Suprapubic skin (tissue), 3 donors: ENCODE data around the gene KRTAP10-11.

Experiments used
- POLR2AphosphoS5 ChIP-seq, 3 donors: sonication (generic); formaldehyde crosslinking; IDR thresholded peaks; one replicate each; pipeline ENCODE4 v1.6.1; 2017; ENCODE audit warnings: antibody characterized with exemption in 3 of 3
- TF ChIP-seq, protein P1 (sequence below), 2 donors: fragments of 200-600 bp in 1 of 2; fragments of 450-650 bp in 1 of 2; sonication (generic) in 1 of 2; IDR thresholded peaks; one replicate each; pipeline ENCODE4 v1.5.1; 2016 to 2019; ENCODE audit warnings: antibody characterized with exemption in 2 of 2, mild to moderate bottlenecking in 1 of 2, moderate library complexity in 1 of 2

DNA sequence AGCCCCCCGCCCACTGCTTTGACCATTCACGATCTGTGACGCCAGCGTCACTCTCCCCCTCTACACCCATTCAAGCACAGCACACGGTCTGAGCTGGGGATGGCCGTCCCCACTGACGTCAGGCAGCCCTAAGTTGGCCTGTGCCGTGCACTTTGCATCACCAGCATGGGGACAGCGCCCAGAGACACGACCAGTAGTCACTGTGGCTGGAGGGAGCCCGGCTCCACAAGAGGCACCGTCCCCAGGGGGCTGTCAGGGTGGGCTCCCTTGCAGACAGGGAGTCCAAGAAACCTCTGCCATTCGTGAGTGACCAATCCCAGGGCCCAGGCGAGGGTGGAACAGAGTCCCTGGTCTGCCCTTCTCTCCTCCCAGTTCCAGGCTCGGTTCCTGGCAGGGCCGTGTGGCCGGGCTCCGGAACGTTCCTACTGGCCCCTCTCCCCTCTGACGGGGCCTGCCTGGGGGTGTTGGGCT is 32.0 kb upstream of the KRTAP10-11 start:
- no peak for TF ChIP-seq POLR2AphosphoS5 (IDR thresholded peaks at IDR 0.05)
- TF ChIP-seq, protein P1, sequence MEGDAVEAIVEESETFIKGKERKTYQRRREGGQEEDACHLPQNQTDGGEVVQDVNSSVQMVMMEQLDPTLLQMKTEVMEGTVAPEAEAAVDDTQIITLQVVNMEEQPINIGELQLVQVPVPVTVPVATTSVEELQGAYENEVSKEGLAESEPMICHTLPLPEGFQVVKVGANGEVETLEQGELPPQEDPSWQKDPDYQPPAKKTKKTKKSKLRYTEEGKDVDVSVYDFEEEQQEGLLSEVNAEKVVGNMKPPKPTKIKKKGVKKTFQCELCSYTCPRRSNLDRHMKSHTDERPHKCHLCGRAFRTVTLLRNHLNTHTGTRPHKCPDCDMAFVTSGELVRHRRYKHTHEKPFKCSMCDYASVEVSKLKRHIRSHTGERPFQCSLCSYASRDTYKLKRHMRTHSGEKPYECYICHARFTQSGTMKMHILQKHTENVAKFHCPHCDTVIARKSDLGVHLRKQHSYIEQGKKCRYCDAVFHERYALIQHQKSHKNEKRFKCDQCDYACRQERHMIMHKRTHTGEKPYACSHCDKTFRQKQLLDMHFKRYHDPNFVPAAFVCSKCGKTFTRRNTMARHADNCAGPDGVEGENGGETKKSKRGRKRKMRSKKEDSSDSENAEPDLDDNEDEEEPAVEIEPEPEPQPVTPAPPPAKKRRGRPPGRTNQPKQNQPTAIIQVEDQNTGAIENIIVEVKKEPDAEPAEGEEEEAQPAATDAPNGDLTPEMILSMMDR (IDR thresholded peaks at IDR 0.05) = no peak
